Measurements from ENCODE around the gene GALT. TPM values are rescaled to one million over a fixed set of nuclear protein-coding genes. Genes with fewer than 3 reads are reported as not detected.

The GALT gene
- total RNA-seq, 1 experiment from 2014 or later, result 25.7 TPM

- BruUV-seq (replicated peaks), result no TSS peak
- no peak overlapping the region for H3K4me3 Mint-ChIP-seq (ENCODE audit: low read depth, unreplicated experiment)
- intact Hi-C loops (cut with micrococcal nuclease; ENCODE audit: unreplicated experiment), result no loop called here
Observed at GRCh38 chr9:34648673-34649072, 2.2 kb downstream of the GALT start.

DNA sequence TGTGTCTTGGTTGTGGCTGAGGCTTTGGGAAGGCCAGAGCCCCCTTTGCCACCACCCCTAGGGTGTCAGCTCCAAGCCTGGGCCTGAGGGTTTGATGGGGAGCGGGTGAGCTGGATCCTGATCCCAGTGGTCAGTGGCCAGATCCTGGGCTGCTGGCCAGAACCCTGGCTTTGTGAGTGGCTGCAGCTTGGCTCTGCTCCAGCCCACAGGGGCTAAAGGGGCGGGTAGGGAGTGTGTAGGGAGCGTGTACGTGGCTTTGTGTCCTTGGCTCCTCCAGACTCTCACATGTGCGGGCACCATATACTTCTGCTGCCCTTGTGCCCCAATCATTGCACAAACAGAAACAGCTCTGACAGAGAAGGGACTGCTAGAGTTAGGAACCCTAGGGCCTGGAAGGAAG lies 4.3 kb downstream of the GALT start:
- Mint-ChIP-seq H3K4me1 (ENCODE audit: low read depth, unreplicated experiment) (peaks cover 29% of the 10 kb centered on the region), H3K27me3 (ENCODE audit: unreplicated experiment) (peaks cover 20% of the 10 kb centered on the region), H3K4me3 (ENCODE audit: low read depth, unreplicated experiment) (no peak overlapping the region), H3K27ac (ENCODE audit: unreplicated experiment) (no peak overlapping the region), H3K9me3 (ENCODE audit: low read depth, unreplicated experiment) (no peaks in the 10 kb centered on the region), H3K36me3 (ENCODE audit: insufficient read depth, unreplicated experiment) (peaks cover 26% of the 10 kb centered on the region)
- intact Hi-C loops (cut with micrococcal nuclease; ENCODE audit: unreplicated experiment), result no loop called here
- no TSS peak for BruUV-seq (replicated peaks)
- CTCF ChIA-PET, result no interaction called here
- no peak for TF ChIP-seq CTCF (IDR thresholded peaks at IDR 0.05; ENCODE audit: unreplicated experiment)
- no peak for DNase-seq

More at GRCh38 chr9:34648673-34649072, 2.2 kb downstream of the GALT start:
- H3K9me3 Mint-ChIP-seq (ENCODE audit: low read depth, unreplicated experiment), result no peaks in the 10 kb centered on the region
- TF ChIP-seq CTCF (IDR thresholded peaks at IDR 0.05; ENCODE audit: unreplicated experiment), result no peak
- peaks cover 3% of the 10 kb centered on the region for H3K27me3 Mint-ChIP-seq (ENCODE audit: unreplicated experiment)
- peaks cover 21% of the 10 kb centered on the region for H3K36me3 Mint-ChIP-seq (ENCODE audit: insufficient read depth, unreplicated experiment)
- peaks cover 29% of the 10 kb centered on the region for H3K4me1 Mint-ChIP-seq (ENCODE audit: low read depth, unreplicated experiment)
- CTCF ChIA-PET, result no interaction called here
- H3K27ac Mint-ChIP-seq (ENCODE audit: unreplicated experiment), result no peak overlapping the region
- DNase-seq, result no peak

GRCh38 chr9:34651321-34651720 lies 4.8 kb downstream of the GALT start:
- TF ChIP-seq CTCF (IDR thresholded peaks at IDR 0.05; ENCODE audit: unreplicated experiment), result no peak
- Mint-ChIP-seq H3K27ac (ENCODE audit: unreplicated experiment) (peak overlapping the region; percentile 21), H3K36me3 (ENCODE audit: insufficient read depth, unreplicated experiment) (peaks cover 24% of the 10 kb centered on the region), H3K4me3 (ENCODE audit: low read depth, unreplicated experiment) (peak overlapping the region; percentile 86), H3K4me1 (ENCODE audit: low read depth, unreplicated experiment) (peaks cover 29% of the 10 kb centered on the region), H3K9me3 (ENCODE audit: low read depth, unreplicated experiment) (no peaks in the 10 kb centered on the region), H3K27me3 (ENCODE audit: unreplicated experiment) (peaks cover 20% of the 10 kb centered on the region)
- CTCF ChIA-PET, result no interaction called here
- DNase-seq, result no peak
- intact Hi-C loops (cut with micrococcal nuclease; ENCODE audit: unreplicated experiment), result no loop called here
- BruUV-seq (replicated peaks), result no TSS peak

DNA sequence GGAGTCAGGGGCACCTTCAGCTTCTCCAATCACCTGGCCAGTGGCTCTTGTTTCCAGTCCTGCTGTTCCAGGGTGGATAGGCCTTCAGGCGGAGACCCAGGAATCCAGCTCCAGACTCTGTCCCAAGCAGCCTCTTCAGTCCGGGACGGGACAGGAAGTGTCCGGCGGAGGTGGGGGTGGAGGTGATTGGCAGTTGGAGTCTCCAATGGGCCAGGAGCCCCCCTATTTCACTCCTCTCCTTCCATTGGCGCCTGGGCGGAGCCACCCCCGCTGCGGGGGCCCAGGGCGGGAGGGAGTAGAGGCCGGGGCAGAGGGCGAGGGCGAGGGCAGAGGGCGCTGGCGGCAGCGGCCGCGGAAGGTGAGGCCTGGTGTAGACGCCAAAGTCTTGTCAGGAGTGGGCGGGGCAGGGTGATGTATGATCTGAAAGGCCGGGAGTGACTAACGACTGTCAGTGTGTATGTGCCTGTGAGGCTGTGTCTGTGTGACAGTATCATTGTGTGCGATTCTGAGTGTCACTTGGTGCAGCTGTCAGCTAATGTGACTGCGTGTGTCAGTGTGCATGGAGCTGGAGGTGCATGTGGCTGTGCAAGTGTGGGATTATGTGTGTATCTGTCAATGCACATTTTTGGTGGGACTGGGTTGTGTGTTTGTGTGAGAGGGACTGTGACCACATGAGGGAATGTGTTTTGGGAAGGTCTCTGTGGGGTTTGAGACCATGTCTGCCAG lies 5.6 kb downstream of the GALT start, which contains the start of gene IL11RA:
Gene IL11RA (plus strand): TSS at position 310 of the 726 bp plus-strand sequence. CDS start 3,033 bp downstream, outside the sequence.
- Mint-ChIP-seq H3K4me1 (ENCODE audit: low read depth, unreplicated experiment) (peaks cover 29% of the 10 kb centered on the region), H3K27me3 (ENCODE audit: unreplicated experiment) (peaks cover 20% of the 10 kb centered on the region), H3K4me3 (ENCODE audit: low read depth, unreplicated experiment) (peak within 1 kb of the TSS; percentile 86), H3K9me3 (ENCODE audit: low read depth, unreplicated experiment) (no peaks in the 10 kb centered on the region), H3K36me3 (ENCODE audit: insufficient read depth, unreplicated experiment) (peaks cover 17% of the 10 kb centered on the region), H3K27ac (ENCODE audit: unreplicated experiment) (peak within 1 kb of the TSS; percentile 21)
- TF ChIP-seq CTCF (IDR thresholded peaks at IDR 0.05; ENCODE audit: unreplicated experiment), result no peak
- no TSS peak for BruUV-seq (replicated peaks)
- CTCF ChIA-PET, result interaction anchor here (1.0 kb wide), 1 partner anchor 13 kb away, joined by 4 read pairs; no protein-coding TSS in a partner anchor
- DNase-seq, result peak; percentile 68
- intact Hi-C loops (cut with micrococcal nuclease; ENCODE audit: unreplicated experiment), result no loop called here

Data from Calu3 (cell line).